SU-DHL-6 (cell line): ENCODE data around the gene VWA5A.

Experiments
- EZH2phosphoT487 ChIP-seq: fragments of 200-600 bp; sonication (generic), shearing (Covaris generic); conservative IDR thresholded peaks from 2 replicates; pipeline ENCODE4 v1.6.1; 2018; ENCODE audit warnings: mild to moderate bottlenecking, antibody characterized with exemption, low read length, moderate library complexity, mixed read lengths
- TF ChIP-seq, protein P1 (sequence below): fragments of 200-600 bp; sonication (generic); IDR thresholded peaks from one replicate; pipeline ENCODE4 v1.5.1; 2017; ENCODE audit warnings: antibody characterized with exemption, mild to moderate bottlenecking, low read length, moderate library complexity; ENCODE audit not compliant: insufficient read depth, poor library complexity, severe bottlenecking

DNA sequence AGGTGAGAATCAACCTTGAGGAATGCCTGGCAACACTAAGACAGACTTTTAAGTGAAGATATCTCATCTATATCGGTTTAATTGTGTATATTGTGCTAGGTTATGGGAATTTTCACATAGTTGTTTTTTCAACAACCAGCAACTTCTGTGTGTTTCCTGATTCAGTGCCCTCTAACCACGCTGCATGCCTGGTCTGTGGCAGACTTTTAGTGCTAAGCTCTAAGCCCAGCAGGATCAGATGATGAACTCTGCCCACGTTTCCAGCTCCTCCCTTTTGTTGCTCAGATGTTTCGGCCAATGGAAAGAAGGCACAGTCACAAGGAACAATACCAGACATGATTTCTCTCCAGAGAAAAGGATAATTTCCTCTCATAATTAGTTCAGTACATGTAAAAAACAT is 1.4 kb upstream of the VWA5A start:
- TF ChIP-seq, protein P1, sequence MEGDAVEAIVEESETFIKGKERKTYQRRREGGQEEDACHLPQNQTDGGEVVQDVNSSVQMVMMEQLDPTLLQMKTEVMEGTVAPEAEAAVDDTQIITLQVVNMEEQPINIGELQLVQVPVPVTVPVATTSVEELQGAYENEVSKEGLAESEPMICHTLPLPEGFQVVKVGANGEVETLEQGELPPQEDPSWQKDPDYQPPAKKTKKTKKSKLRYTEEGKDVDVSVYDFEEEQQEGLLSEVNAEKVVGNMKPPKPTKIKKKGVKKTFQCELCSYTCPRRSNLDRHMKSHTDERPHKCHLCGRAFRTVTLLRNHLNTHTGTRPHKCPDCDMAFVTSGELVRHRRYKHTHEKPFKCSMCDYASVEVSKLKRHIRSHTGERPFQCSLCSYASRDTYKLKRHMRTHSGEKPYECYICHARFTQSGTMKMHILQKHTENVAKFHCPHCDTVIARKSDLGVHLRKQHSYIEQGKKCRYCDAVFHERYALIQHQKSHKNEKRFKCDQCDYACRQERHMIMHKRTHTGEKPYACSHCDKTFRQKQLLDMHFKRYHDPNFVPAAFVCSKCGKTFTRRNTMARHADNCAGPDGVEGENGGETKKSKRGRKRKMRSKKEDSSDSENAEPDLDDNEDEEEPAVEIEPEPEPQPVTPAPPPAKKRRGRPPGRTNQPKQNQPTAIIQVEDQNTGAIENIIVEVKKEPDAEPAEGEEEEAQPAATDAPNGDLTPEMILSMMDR = no peak
- no peak for TF ChIP-seq EZH2phosphoT487
